Coronary artery (tissue), 2 donors: ENCODE results near the gene CDH13.

Experiments used
- DNase-seq: peaks from one replicate; pipeline ENCODE4 v3.0.0-alpha.2; 2017; ENCODE audit warnings: low spot score
- H3K27ac ChIP-seq, 2 donors: fragments of 200-600 bp; sonication (generic); one replicate each; pipeline ENCODE4 v1.5.1; 2016 to 2019
- H3K4me3 ChIP-seq: fragments of 200-600 bp; sonication (generic); 2 replicates; pipeline ENCODE4 v1.5.1; 2016; ENCODE audit warnings: mild to moderate bottlenecking, moderate library complexity
- TF ChIP-seq, protein P1 (sequence below): fragments of 200-600 bp; sonication (generic); IDR thresholded peaks from one replicate; pipeline ENCODE4 v1.5.1; 2019; ENCODE audit warnings: antibody characterized with exemption

CDH13 gene

GRCh38 chr16:82715160-82715559 lies 88.4 kb downstream of the CDH13 start:
- DNase-seq = no peak
- H3K4me3 ChIP-seq = no peak overlapping the region
- TF ChIP-seq, protein P1, sequence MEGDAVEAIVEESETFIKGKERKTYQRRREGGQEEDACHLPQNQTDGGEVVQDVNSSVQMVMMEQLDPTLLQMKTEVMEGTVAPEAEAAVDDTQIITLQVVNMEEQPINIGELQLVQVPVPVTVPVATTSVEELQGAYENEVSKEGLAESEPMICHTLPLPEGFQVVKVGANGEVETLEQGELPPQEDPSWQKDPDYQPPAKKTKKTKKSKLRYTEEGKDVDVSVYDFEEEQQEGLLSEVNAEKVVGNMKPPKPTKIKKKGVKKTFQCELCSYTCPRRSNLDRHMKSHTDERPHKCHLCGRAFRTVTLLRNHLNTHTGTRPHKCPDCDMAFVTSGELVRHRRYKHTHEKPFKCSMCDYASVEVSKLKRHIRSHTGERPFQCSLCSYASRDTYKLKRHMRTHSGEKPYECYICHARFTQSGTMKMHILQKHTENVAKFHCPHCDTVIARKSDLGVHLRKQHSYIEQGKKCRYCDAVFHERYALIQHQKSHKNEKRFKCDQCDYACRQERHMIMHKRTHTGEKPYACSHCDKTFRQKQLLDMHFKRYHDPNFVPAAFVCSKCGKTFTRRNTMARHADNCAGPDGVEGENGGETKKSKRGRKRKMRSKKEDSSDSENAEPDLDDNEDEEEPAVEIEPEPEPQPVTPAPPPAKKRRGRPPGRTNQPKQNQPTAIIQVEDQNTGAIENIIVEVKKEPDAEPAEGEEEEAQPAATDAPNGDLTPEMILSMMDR = no peak
- no peak overlapping the region for H3K27ac ChIP-seq

- Histone ChIP-seq H3K4me3 (no peak overlapping the region), H3K27ac (no peak overlapping the region)
- TF ChIP-seq, protein P1 = no peak
- no peak for DNase-seq
These were observed 89.1 kb downstream of the CDH13 start for GRCh38 chr16:82715833-82716232.

DNA sequence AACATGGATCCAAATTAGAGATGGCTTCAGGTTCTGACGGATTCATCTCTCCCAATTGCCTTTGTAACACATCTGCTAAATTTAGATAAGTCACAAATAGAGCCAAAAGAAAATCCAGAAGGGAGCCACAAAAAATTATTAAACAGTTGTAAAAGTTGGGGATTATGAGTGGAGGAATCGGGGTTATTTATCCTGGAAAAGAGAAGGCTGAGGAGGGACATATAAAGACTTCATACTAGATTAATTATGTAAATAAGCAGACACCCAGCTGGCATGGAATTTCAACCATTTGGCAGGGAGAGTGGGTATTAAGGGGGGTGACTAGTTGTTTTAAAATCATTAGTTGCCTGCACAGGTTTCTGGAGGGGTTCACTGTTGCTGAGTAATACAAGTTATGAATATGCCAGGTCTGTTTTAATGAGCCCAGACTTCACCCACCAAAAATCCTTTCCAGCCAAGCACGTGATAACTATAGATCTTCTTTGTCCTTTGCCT lies 89.6 kb downstream of the CDH13 start:
- H3K27ac ChIP-seq = no peak overlapping the region
- no peak for DNase-seq
- H3K4me3 ChIP-seq = no peak overlapping the region
- TF ChIP-seq, protein P1 = no peak

- Histone ChIP-seq H3K27ac (no peak overlapping the region), H3K4me3 (no peak overlapping the region)
- DNase-seq = no peak
- TF ChIP-seq, protein P1 = no peak
These were observed 93.6 kb downstream of the CDH13 start for GRCh38 chr16:82720414-82720813.

DNA sequence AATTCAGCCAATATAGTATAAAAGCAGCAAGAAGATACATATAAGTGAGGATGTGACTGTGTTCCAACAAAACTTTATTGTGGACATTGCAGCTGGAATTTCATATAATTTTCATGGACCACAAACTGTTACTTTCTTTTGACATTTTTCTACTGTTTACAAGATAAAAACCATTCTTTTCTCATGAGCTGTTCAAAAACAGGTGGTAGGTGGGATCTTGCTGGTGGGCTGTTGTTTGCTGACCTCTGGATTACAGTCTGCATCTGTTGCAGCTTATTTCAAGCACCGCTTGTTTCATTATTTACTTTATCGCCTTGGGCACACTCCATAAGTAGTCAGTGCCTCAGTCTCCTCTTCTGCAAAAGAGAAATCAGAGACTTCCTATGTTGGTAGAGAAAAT lies 99.5 kb downstream of the CDH13 start:
- Histone ChIP-seq H3K4me3 (no peak overlapping the region), H3K27ac (no peak overlapping the region)
- no peak for DNase-seq
- TF ChIP-seq, protein P1 = no peak

- Histone ChIP-seq H3K4me3 (no peak overlapping the region), H3K27ac (no peak overlapping the region)
- DNase-seq = no peak
- TF ChIP-seq, protein P1 = no peak
These were observed 102.1 kb downstream of the CDH13 start for GRCh38 chr16:82728901-82729300.

- DNase-seq = no peak
- Histone ChIP-seq H3K27ac (no peak overlapping the region), H3K4me3 (no peak overlapping the region)
- TF ChIP-seq, protein P1 = no peak
These were observed 104.1 kb downstream of the CDH13 start for GRCh38 chr16:82730901-82731300.
